ENCODE data around the gene CRABP2.
A peak's percentile ranks its signal among the peaks of the same experiment; 100 is the strongest.

CRABP2 gene

DNA sequence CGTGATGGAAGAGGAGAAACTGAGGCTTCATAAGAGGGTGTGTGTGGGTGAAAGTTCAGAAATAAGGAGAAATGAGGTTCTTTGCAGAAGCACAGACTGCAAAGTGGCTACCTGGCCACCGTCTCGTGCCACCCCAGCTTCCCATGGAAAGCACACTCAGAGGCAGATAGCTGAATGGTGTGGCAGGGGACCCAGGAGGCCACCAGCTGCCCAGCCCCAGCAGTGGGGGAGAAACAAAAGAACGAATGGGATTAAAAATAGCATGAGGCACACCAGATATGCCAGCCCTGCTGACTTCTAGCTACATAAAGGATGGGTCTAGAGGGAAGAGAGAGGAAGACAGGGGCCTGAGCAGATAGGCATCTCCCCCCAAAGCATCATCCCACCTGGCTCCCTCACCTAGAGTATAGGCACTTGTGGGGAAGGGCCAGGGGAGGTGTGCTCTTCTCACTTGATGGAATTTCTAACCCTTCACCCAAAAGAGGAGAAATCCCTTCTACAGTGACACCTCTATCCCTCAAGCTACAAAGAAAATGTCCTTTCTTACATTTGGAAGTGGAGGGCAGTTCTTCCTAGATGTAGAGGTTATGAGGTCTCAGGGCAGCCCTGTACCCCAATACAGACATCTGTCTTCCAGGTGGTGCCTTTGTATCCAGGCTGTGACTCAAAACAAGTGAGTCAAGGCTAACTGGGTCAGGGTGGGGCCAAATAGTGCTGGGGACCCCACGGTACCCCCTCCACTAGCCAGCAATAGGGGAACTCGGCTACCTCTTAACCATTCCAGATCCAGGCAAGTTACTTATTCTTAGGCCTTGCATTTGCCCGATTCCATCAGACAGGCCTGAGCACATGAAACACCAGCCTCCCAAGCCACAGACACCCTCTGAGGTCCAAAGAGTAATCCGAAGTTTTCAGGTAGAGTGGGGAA is 42.6 kb upstream of the CRABP2 start:
- H3K27ac ChIP-seq (ENCODE audit: low read depth, low read length), result peak overlapping the region; percentile 95
- H3K9ac ChIP-seq (ENCODE audit: low read depth in 1 of 2, low read length in 2 of 2), result peak overlapping the region; percentile 85 to 95
- H3K4me1 ChIP-seq (ENCODE audit: control insufficient read depth in 1 of 2, insufficient read depth in 2 of 2, low read length in 2 of 2), result peaks cover 49 to 60% of the 10 kb centered on the region in 2 donors
- peak overlapping the region; percentile 93 to 94 for H3K4me3 ChIP-seq (ENCODE audit: low read depth in 1 of 2, low read length in 2 of 2)
- H3K27me3 ChIP-seq (ENCODE audit: control insufficient read depth in 1 of 2, insufficient read depth in 2 of 2, low read length in 2 of 2), result no peaks in the 10 kb centered on the region
- peaks cover 0 to 1% of the 10 kb centered on the region in 2 donors for H3K9me3 ChIP-seq (ENCODE audit: control insufficient read depth in 1 of 2, low read length in 2 of 2)
- H3K36me3 ChIP-seq (ENCODE audit: control insufficient read depth in 1 of 2, insufficient read depth in 2 of 2, low read length in 2 of 2), result peaks cover 18 to 21% of the 10 kb centered on the region in 2 donors

DNA sequence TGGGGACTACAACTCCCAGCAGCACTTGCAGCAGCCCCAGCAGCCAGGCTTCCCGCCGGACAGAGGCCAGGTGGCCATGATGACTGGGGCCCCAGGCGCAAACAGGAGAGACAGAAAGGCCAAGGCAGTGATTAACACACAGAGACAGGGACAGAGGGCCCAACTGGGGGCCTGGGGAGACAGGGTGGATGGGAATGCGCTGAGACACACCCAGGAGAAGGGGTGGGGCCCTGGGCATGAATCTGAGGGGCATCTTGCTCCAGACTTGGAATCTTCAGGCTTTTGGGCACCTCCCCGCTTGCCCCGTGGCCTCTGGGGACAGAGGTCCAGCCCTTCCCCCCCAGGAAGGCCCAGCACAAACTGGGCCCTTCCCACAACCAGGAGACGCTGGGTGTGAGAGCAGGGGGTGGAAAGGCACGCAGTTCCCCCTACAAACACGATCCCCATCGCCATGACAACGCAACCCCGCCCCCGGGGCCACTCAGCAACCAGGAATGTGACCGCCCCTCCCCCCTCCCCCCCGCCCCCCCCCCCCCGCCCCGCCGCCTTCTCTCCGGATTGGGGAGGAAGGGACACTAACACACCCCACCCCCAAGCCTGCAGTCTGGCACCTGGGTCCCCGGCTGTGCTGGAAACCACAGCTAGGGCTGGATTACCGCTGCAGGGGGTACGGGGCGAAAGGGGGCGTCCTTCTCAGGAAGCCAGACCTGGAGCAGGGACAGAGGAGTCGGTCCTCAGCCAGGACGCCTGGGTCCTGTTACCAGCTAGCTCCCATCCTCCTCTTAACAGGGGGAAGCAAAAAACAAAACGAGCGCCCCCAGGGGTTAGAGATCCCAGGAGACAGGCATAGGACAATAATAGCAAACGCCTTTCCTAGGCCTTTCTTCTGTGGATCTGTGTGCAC is 41.6 kb upstream of the CRABP2 start:
- Histone ChIP-seq H3K9ac (ENCODE audit: low read depth in 1 of 2, low read length in 2 of 2) (peak overlapping the region; percentile 85 to 95), H3K36me3 (ENCODE audit: control insufficient read depth in 1 of 2, insufficient read depth in 2 of 2, low read length in 2 of 2) (peaks cover 19 to 27% of the 10 kb centered on the region in 2 donors), H3K9me3 (ENCODE audit: control insufficient read depth in 1 of 2, low read length in 2 of 2) (peaks cover 0 to under 1% of the 10 kb centered on the region in 2 donors), H3K4me3 (ENCODE audit: low read depth in 1 of 2, low read length in 2 of 2) (peak overlapping the region; percentile 93 to 94), H3K27ac (ENCODE audit: low read depth, low read length) (peak overlapping the region; percentile 98), H3K4me1 (ENCODE audit: control insufficient read depth in 1 of 2, insufficient read depth in 2 of 2, low read length in 2 of 2) (peaks cover 44 to 49% of the 10 kb centered on the region in 2 donors), H3K27me3 (ENCODE audit: control insufficient read depth in 1 of 2, insufficient read depth in 2 of 2, low read length in 2 of 2) (no peaks in the 10 kb centered on the region)

DNA sequence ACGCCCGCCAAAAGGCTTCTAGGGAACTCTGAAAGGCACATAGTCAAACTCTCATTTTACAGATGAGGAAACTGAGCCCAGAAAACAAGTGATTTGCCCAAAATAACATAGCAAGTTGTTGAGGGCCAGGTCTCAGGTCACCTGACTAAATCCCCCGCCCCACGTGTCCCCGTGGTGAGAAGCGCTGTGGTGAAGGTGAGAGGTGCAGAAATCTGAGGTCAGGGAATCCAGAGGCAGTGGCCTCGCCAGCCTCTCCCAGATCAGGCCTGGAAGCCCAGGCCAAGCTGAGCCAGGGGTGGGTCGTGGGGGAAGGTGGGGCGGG is 41.0 kb upstream of the CRABP2 start:
- peak overlapping the region; percentile 63 to 69 for H3K4me3 ChIP-seq (ENCODE audit: low read depth in 1 of 2, low read length in 2 of 2)
- no peaks in the 10 kb centered on the region for H3K9me3 ChIP-seq (ENCODE audit: control insufficient read depth in 1 of 2, low read length in 2 of 2)
- peak overlapping the region; percentile 63 to 95 for H3K9ac ChIP-seq (ENCODE audit: low read depth in 1 of 2, low read length in 2 of 2)
- H3K27ac ChIP-seq (ENCODE audit: low read depth, low read length), result peak overlapping the region; percentile 98
- peaks cover 50 to 54% of the 10 kb centered on the region in 2 donors for H3K4me1 ChIP-seq (ENCODE audit: control insufficient read depth in 1 of 2, insufficient read depth in 2 of 2, low read length in 2 of 2)
- H3K36me3 ChIP-seq (ENCODE audit: control insufficient read depth in 1 of 2, insufficient read depth in 2 of 2, low read length in 2 of 2), result peaks cover 19 to 27% of the 10 kb centered on the region in 2 donors
- no peaks in the 10 kb centered on the region for H3K27me3 ChIP-seq (ENCODE audit: control insufficient read depth in 1 of 2, insufficient read depth in 2 of 2, low read length in 2 of 2)

DNA sequence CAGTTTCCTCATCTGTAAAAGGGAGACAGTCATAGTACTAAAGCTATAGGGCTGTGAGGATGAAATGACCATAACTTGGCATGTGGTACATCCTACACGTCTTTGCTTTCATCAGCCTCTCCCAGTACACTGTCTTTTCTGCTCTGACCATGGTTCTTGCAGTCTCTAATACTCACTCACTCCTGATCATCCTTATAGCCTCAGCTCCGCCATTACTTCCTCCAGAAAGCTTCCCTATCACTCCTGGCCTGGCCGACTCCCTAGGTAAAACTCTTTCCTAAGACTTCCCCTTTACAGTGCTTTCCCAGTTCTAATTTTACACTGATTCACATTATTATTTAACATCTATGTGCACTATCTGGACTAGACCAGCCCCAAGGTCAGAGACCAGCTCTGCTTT is 40.5 kb upstream of the CRABP2 start:
- Histone ChIP-seq H3K4me3 (ENCODE audit: low read depth in 1 of 2, low read length in 2 of 2) (peak overlapping the region in 1 of 2 donors; percentile 69), H3K36me3 (ENCODE audit: control insufficient read depth in 1 of 2, insufficient read depth in 2 of 2, low read length in 2 of 2) (peaks cover 19 to 27% of the 10 kb centered on the region in 2 donors), H3K9me3 (ENCODE audit: control insufficient read depth in 1 of 2, low read length in 2 of 2) (no peaks in the 10 kb centered on the region), H3K27ac (ENCODE audit: low read depth, low read length) (no peak overlapping the region), H3K9ac (ENCODE audit: low read depth in 1 of 2, low read length in 2 of 2) (peak overlapping the region; percentile 63 to 95), H3K4me1 (ENCODE audit: control insufficient read depth in 1 of 2, insufficient read depth in 2 of 2, low read length in 2 of 2) (peaks cover 52 to 55% of the 10 kb centered on the region in 2 donors), H3K27me3 (ENCODE audit: control insufficient read depth in 1 of 2, insufficient read depth in 2 of 2, low read length in 2 of 2) (no peaks in the 10 kb centered on the region)

DNA sequence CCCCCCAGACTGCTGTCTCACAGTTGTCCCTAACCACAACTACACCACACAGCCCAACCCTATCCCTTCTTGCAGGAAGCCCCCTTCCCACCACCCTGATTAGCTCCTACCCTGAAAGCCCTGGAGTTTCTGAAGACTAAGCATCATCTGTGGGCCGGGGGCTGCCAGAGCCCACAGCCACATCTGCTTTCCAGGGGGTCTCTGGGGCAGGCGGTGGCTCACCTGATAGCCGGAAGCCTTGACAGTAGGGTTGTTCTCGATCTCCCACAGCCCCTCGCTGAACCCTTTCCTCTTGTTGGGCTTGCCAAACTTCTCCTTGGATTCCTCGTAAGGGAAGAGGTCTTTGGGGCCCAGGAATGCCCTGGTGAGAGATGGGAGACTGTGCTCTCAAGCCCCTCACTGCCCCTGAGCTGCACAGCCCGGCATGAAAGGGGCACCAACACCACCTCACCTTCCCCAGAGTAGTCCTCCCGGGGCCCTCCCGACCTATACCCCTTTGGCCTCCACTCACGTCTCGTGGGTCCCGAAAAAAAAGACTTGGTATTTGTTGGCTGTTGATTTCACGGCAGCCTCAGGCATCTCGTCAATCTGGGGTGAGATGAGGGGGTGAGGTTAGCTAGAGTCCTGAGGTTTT is 39.5 kb upstream of the CRABP2 start:
- H3K4me3 ChIP-seq (ENCODE audit: low read depth in 1 of 2, low read length in 2 of 2), result no peak overlapping the region

DNA sequence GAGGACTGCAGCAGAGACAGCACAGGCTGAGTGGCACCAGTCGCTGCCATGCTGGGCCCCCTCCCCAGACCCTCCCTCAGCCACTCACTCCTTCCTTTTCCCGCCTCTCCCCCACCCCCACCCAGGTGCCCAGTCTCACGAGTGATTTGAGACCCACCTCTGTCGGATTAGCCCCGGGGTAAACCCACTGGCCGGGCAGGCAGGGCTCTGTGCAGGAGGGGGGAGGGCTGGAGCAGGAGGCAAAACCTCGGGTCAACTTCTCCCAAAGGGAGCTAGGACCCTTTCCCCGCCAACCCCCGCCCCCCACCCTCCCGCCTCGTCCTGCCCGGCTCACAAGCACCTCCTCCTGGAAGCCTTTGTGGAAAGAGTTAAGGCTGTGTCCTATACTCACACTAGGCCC is 39.0 kb upstream of the CRABP2 start:
- Histone ChIP-seq H3K36me3 (ENCODE audit: control insufficient read depth in 1 of 2, insufficient read depth in 2 of 2, low read length in 2 of 2) (peaks cover 19 to 27% of the 10 kb centered on the region in 2 donors), H3K4me3 (ENCODE audit: low read depth in 1 of 2, low read length in 2 of 2) (no peak overlapping the region), H3K27me3 (ENCODE audit: control insufficient read depth in 1 of 2, insufficient read depth in 2 of 2, low read length in 2 of 2) (no peaks in the 10 kb centered on the region), H3K4me1 (ENCODE audit: control insufficient read depth in 1 of 2, insufficient read depth in 2 of 2, low read length in 2 of 2) (peaks cover 48 to 56% of the 10 kb centered on the region in 2 donors), H3K27ac (ENCODE audit: low read depth, low read length) (no peak overlapping the region), H3K9ac (ENCODE audit: low read depth in 1 of 2, low read length in 2 of 2) (no peak overlapping the region), H3K9me3 (ENCODE audit: control insufficient read depth in 1 of 2, low read length in 2 of 2) (no peaks in the 10 kb centered on the region)

More for the DNA sequence above, 39.5 kb upstream of the CRABP2 start:
- H3K9ac ChIP-seq (ENCODE audit: low read depth in 1 of 2, low read length in 2 of 2), result peak overlapping the region in 1 of 2 donors; percentile 95
- H3K4me1 ChIP-seq (ENCODE audit: control insufficient read depth in 1 of 2, insufficient read depth in 2 of 2, low read length in 2 of 2), result peaks cover 54 to 56% of the 10 kb centered on the region in 2 donors
- H3K27ac ChIP-seq (ENCODE audit: low read depth, low read length), result no peak overlapping the region
- no peaks in the 10 kb centered on the region for H3K27me3 ChIP-seq (ENCODE audit: control insufficient read depth in 1 of 2, insufficient read depth in 2 of 2, low read length in 2 of 2)
- peaks cover 19 to 27% of the 10 kb centered on the region in 2 donors for H3K36me3 ChIP-seq (ENCODE audit: control insufficient read depth in 1 of 2, insufficient read depth in 2 of 2, low read length in 2 of 2)
- H3K9me3 ChIP-seq (ENCODE audit: control insufficient read depth in 1 of 2, low read length in 2 of 2), result no peaks in the 10 kb centered on the region

DNA sequence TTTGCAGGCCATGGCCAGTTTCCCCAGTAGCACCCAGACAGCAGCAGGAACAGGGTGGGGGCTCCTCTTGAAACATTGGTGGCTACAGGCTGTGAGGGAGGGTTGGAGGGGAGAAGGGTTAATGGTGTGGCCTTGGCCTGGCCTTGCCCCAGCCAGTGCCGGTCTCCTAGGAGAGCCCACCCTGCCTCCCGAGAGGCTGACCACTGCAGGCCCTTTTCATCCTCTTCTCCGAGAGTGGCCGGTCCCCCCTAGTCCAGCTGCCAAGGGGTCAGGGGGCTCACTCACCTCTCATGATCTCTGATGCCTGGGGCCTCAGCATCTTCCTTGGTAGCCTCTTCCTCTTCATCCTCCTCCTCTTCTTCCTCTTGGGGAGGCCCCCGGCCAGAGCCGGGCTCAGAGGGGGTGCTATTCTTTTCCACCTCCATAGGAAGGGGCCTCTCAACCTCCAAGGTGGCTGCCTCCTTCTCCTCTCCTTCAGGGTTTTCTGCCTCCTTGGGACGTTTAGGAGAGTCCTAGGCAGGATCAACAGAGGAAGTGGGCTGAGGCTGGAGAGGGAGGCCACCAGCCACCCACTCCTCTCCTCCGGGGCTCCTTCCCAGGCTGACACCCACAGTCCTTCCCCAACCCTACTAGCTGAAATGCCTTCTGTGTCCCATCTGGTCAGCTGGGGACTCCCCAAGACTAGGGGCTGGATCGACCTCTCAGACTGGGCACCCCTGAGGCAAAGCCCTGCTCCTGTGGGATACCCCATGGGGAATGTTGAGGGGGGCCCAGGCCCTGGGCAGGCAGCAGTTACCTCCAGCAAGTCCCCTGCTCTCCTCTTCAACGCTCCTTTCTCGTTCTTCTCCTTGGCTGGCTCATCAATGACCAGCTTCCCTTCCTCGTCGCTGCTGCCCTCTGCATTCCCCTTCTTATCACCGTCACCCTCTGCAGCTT is 38.3 kb upstream of the CRABP2 start:
- H3K9me3 ChIP-seq (ENCODE audit: control insufficient read depth in 1 of 2, low read length in 2 of 2), result no peaks in the 10 kb centered on the region
- H3K27me3 ChIP-seq (ENCODE audit: control insufficient read depth in 1 of 2, insufficient read depth in 2 of 2, low read length in 2 of 2), result no peaks in the 10 kb centered on the region
- H3K9ac ChIP-seq (ENCODE audit: low read depth in 1 of 2, low read length in 2 of 2), result no peak overlapping the region
- H3K4me1 ChIP-seq (ENCODE audit: control insufficient read depth in 1 of 2, insufficient read depth in 2 of 2, low read length in 2 of 2), result peaks cover 41 to 50% of the 10 kb centered on the region in 2 donors
- peaks cover 19 to 27% of the 10 kb centered on the region in 2 donors for H3K36me3 ChIP-seq (ENCODE audit: control insufficient read depth in 1 of 2, insufficient read depth in 2 of 2, low read length in 2 of 2)
- no peak overlapping the region for H3K4me3 ChIP-seq (ENCODE audit: low read depth in 1 of 2, low read length in 2 of 2)
- H3K27ac ChIP-seq (ENCODE audit: low read depth, low read length), result no peak overlapping the region

DNA sequence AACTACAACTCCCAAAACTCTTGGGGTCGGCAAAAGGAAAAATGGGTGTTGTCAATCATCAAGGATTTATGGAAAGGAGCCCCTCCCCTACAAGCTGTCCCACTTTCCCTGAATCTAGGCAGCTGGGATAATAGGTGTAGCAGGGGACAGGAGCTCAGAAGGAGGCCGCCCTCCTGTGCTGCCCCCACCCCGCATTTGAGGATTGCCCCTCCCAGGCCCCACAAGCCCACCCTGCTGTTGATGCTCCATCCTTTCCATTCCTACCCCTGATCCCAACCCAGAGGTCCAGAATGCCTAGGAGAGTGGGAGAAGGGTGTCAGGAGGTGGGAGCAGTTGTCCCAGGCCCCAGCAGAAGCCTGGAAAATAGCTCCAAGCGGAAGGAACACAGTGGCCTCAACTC is 37.4 kb upstream of the CRABP2 start:
- H3K36me3 ChIP-seq (ENCODE audit: control insufficient read depth in 1 of 2, insufficient read depth in 2 of 2, low read length in 2 of 2), result peaks cover 19 to 35% of the 10 kb centered on the region in 2 donors
- peaks cover 33 to 42% of the 10 kb centered on the region in 2 donors for H3K4me1 ChIP-seq (ENCODE audit: control insufficient read depth in 1 of 2, insufficient read depth in 2 of 2, low read length in 2 of 2)
- H3K9me3 ChIP-seq (ENCODE audit: control insufficient read depth in 1 of 2, low read length in 2 of 2), result no peaks in the 10 kb centered on the region
- no peak overlapping the region for H3K9ac ChIP-seq (ENCODE audit: low read depth in 1 of 2, low read length in 2 of 2)
- no peaks in the 10 kb centered on the region for H3K27me3 ChIP-seq (ENCODE audit: control insufficient read depth in 1 of 2, insufficient read depth in 2 of 2, low read length in 2 of 2)
- H3K4me3 ChIP-seq (ENCODE audit: low read depth in 1 of 2, low read length in 2 of 2), result no peak overlapping the region
- no peak overlapping the region for H3K27ac ChIP-seq (ENCODE audit: low read depth, low read length)

DNA sequence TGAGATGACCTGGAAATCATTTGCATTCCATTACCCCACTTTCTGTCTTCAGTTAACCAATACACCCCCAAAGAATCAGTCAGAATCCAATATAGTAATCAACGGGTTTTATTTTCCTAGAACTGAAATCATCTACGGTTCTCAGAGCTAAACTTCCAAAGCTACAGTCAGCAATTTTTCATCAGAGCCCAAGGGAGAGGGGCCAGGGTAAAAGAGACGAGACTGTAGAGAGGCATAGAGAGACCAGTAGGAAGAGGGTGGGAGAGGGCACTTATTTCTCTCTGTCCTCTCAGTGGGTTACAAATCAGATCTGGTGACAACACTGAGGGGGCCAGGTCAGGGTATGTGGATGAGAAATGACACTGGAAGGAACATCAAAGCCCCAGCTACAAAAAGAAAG is 36.6 kb upstream of the CRABP2 start:
- Histone ChIP-seq H3K36me3 (ENCODE audit: control insufficient read depth in 1 of 2, insufficient read depth in 2 of 2, low read length in 2 of 2) (peaks cover 25 to 43% of the 10 kb centered on the region in 2 donors), H3K9me3 (ENCODE audit: control insufficient read depth in 1 of 2, low read length in 2 of 2) (no peaks in the 10 kb centered on the region), H3K27ac (ENCODE audit: low read depth, low read length) (no peak overlapping the region), H3K4me1 (ENCODE audit: control insufficient read depth in 1 of 2, insufficient read depth in 2 of 2, low read length in 2 of 2) (peaks cover 27 to 35% of the 10 kb centered on the region in 2 donors), H3K4me3 (ENCODE audit: low read depth in 1 of 2, low read length in 2 of 2) (no peak overlapping the region), H3K27me3 (ENCODE audit: control insufficient read depth in 1 of 2, insufficient read depth in 2 of 2, low read length in 2 of 2) (no peaks in the 10 kb centered on the region), H3K9ac (ENCODE audit: low read depth in 1 of 2, low read length in 2 of 2) (no peak overlapping the region)

All from duodenal mucosa (tissue), 2 donors.